ENCODE results near the gene ABCC9.

ABCC9 gene

DNA sequence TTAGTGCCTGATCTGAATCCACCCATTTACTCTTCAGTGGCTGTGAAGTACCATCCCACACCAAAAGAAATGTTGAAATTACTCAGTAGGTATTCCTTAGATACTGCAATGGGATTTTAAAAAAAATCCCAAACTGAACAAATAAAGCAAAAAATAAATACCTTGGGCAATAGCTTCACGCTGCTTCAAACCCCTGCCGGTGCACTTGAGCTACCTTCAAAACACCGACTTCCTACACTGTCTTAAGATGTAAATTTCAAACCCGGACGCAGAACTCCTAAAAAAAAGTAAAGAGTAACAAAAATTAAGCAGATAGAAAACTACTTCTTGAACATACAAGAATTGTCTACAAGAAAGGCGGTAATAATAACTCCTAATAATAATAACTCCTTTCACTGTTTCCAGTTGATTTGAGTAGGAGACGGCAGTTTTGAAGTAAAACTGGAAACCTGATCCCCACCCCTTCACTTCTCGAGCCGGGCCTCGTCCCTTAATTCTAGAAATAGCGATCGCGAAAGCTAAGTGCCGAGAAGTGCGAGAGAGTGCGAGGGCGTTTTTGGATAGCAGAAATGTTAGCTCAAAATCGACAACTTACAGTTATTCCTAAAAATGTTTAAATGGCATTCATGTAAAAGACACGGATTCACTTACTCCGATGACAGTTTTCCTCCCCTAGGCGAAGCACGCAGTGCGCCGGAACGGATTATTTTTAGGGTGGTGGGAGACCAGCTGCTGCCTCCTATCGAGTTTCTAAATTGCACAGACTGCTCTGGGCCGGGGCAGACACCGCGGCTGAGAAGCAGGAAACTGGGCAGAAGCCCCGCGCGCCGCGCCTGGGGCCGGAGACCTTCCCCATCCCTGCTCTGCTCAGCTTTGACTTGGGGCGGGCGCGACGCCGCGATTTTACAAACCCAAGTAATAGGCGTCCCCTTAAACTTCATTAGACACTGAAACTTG is at the start of gene ABCC9:
TSS of gene ABCC9 (minus strand) at position 878 of the 957 bp plus-strand sequence. CDS start 4,752 bp downstream, outside the sequence.
- DNase-seq (ENCODE audit: low read depth): no peak

DNA sequence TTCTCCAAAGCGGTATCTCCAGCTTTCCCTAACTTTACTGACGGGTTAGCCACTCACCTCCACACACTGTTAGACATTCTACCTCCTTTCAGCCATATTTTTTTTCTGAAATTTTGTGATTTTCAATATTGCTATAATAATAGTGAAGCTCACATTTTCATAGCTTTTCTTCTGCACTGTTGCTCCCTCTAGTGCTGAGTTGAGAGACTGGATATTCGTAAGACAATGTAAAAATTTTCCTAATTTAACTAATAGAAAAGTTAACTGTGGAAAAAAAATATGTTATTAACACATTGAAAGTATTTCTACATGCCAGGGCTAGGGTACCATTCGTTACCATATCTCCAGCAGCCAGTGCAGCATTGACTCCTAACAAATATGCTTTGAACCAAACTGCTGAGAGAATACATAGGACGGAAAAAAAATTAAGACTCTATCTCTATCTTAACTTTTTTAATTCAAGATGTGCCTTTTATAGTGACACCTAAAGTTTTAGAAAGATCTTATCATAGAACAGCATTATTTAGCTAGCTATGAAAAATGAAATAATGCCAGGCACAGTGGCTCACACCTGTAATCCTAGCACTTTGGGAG is 48.7 kb upstream of the ABCC9 start:
- DNase-seq (ENCODE audit: low read depth): peak; percentile 28

DNA sequence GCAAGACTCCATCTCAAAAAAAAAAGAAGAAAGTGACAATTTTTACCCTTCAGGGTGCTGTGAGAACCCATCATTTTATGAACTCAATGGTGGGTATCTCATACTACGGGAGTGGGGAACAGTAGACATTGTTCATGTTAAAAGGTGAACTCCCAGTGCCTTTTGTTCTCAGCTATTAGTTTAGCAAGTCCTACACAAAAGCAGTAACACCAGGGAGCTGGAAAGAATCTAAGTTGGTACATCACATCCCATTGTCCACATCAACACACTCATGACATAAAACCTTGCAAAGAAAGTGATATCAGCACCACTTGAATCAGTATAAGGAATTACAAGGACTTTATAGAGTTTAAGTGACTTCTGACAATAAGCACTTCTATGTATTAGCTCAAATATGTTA is 47.4 kb upstream of the ABCC9 start:
- DNase-seq (ENCODE audit: low read depth): no peak

DNA sequence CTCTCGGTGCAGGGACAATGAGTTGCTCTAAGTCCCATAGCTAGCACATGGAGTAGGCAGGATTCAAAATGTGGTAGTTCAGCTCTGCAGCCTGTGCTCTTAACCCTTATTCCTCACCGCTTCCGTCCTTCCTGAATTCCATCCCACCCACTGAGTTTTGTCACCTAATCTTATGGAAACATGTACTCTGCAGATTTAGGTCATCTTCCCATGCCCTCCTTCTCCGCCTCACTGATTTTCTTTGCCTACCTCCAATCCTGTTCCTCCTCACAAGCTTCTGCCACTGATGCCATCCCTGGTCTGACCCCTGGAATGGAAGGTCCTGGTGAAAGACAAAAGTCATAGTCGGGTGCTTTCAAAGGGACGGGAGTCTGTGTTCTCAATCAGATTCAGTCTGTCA is 46.5 kb upstream of the ABCC9 start:
- no peak for DNase-seq (ENCODE audit: low read depth)

DNA sequence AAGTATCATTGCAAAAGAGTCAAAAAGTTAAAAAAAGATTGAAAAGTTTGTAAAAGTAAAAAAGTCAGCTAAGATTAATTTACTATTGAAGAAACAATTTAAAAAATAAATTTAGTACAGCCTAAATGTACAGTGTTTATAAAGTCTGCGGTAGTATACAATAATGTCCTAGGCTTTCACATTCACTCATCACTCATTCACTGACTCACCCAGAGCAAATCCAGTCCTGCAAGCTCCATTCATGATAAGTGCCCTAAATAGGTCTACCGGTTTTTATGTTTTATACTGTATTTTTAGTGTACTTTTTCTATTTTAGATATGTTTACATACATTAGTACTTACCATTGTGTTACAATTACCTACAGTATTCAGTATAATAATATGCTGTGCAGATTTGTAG is 43.9 kb upstream of the ABCC9 start:
- DNase-seq (ENCODE audit: low read depth): peak; percentile 3

DNA sequence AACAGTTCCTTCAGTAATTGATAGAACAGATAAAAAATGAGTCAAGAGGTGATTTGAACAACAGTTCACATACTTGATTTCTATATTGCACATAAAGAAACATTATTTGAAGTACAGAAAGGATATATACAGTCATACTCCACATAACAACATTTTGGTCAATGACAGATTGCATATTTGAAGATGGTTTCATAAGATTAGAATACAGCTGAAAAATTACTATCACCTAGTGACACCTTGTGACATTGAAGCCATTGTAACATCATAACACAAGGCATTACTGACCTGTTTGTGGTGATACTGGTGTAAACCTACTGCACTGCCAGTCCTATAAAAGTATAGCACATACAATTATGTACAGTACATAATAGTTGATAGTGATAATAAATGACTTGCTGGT is 43.1 kb upstream of the ABCC9 start:
- DNase-seq (ENCODE audit: low read depth): no peak

DNA sequence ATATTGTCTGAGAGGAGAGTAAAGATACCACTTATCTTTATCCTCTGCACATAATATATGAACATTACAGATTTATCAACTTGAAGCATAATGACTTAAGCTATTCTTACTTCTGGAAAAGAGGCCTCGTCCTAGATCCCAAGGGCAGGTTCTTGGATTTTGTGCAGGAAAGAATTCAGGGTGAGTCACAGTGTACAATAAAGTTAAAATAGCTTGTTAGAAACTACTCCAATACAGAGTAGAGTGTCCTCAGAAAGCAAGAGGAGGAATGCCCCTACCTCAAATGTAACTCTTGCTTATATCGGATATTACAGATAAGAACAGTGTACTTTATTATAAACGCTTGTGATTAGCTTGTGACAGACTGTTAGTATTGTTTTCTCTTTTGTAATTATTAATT is 41.9 kb upstream of the ABCC9 start:
- no peak for DNase-seq (ENCODE audit: low read depth)

DNA sequence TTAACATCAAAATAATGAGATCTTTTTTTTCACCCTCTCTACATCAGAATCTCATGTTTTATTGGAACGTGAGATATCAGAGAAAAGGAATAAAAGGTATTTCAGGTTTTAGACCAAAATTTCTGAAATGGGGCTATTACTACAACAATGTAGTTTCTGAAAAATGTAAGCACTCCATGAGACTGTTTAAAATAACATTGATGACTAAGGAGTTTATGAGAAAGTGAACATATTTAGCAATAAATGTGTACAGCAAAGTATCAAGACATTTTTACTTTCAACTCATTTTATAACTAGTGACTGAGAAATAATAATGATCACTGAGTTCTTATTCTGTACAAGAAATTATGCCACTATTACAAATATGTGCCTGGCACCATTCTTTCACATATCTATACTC is 39.3 kb upstream of the ABCC9 start:
- DNase-seq (ENCODE audit: low read depth): no peak

DNA sequence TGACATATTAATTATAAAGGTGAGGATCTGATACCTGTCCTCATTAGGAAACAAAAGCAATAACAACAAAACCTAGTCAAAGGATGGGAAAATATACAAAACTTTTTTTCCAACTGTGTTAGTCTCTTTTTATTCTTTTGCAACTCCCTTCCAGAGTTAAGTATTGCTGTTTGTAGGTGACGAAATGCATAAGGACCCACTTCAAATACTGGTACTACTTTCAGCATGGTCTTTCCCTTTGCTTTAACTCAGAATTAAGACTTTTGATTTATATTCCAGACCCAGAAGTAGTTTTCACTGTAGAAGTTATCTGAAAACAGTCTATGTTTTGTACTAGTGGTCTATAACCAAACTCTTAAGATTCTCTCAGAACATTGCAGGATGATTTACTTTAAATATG is 34.1 kb upstream of the ABCC9 start:
- no peak for DNase-seq (ENCODE audit: low read depth)

DNA sequence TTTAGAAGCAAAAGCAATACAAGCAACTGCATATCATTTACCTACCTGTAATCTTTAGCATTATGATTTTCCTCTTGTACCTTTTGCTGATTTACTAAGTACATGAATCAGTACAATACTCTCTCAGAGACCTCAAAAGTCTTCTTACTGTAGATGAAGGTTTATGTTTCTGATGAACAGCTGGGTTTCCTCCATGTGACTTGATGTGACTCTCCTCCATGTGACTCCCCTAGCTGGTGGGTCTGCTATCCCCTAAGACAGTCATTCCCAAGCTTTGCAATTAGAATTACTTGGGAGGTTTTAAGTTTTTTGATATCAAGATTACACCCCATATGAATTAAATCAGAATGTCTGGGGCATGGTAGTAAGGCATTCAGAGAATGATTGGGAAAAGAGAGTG is 32.0 kb upstream of the ABCC9 start:
- no peak for DNase-seq (ENCODE audit: low read depth)

DNA sequence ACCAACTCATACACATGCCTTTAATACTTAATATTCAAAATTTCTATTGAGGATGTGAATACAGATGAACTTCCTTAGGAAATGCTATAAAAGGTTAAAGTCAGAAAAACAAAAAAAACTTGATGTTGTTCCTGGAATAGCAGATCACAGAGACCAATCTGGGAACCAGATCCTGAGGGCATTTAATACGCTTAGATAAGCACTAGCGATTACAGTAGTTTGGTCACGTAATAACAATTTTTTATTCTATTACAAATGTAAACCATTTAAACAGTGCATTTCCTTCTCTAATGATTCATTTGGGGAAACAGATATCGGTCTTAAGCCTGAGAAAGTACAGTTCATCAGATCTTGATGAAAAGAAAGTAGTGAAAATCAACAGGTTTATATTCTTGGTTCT is 30.8 kb upstream of the ABCC9 start:
- no peak for DNase-seq (ENCODE audit: low read depth)

DNA sequence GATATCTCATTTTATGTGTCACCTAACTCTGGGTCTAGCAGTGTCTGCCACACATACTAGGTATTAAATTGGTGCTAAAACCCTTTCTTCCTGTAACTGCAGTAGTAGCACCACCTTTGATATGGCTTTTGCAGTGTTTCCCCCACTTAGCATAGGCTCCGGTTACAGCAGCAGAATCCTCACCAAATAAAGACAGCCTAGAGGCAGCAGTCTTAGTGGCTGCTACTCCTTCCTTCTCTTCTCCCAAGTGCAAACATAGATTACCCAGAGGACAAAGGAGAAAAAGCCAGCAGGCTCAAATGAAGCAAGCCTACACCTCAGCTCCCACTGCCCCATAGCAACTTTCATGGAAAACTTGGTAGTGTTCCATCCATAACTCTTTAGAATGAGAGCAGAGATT is 30.1 kb upstream of the ABCC9 start:
- DNase-seq (ENCODE audit: low read depth): no peak

DNA sequence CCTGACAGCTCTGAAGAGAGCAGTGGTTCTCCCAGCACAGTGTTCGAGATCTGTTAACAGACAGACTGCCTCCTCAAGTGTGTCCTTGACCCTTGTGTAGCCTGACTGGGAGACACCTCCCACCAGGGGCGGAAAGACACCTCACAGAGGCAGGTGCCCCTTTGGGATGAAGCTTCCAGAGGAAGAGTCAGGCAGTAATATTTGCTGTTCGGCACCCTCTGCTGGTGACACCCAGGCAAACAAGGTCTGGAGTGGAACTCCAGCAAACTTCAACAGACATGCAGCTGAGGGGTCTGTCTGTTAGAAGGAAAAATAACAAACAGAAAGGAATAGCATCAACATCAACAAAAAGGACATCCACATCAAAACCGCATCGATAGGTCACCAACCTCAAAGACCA is 21.6 kb upstream of the ABCC9 start:
- DNase-seq (ENCODE audit: low read depth): no peak

DNA sequence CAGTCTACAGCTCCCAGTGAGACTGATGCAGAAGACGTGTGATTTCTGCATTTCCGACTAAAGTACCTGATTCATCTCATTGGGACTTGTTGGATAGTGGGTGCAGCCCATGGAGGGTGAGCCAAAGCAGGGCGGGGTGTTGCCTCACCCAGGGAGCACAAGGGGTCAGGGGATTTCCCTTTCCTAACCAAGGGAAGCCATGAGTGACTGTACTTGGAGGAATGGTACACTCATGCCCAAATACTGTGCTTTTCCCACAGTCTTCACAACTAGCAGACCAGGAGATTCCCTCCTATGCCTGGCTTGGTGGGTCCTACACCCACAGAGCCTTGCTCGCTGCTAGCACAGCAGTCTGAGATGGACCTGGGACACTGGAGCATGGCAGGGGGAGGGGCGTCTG is 21.0 kb upstream of the ABCC9 start:
- DNase-seq (ENCODE audit: low read depth): no peak

DNA sequence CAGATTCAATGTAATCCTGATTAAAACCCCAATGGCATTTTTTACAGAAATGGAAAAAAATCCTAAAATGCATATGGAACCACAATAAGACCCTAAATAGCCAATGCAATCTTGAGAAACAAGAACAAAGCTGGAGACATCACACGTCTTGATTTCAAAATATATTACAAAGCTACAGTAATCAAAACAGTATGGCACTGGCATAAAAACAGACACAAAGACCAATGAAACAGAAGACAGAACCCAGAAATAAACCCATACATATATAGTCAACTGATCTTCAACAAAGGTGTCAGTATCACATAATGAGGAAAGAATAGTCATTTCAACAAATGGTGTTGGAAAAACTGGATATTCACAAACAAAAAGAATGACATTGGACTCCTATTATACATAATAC is 9.4 kb upstream of the ABCC9 start:
- DNase-seq (ENCODE audit: low read depth): no peak

DNA sequence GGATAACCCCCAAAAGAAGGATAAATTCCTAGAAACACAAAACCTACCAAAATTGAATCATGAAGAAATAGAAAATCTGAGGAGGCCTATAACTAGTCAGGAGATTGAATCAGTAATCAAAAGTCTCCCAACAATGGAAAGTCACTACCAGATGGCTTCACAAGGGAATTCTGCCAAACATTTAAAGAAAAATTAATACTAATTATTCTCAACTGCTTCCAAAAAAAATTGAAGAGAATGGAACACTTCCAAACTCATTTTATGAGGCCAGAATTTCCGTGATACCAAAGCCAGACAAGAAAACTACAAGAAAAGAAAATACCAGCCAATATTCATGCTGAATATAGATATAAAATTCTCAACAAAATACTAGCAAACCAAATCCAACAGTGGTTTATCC is 7.8 kb upstream of the ABCC9 start:
- no peak for DNase-seq (ENCODE audit: low read depth)

DNA sequence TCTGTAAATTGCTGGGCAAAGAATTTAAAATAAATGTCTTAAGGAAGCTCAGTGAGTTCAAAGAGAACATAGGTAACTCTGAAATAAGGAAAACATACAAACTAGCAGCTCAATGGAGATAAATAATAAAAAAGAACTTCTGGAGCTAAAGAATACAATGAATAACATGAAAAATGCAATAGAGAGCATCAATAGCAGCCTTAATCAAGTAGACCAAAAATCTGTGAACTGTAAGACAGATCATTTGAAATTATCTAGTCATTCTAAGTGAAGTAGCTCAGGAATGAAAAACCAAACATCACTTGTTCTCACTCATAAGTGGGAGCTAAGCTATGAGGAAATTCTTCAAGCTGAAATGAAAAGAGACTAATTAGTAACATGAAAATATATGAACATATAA is 5.8 kb upstream of the ABCC9 start:
- DNase-seq (ENCODE audit: low read depth): no peak

DNA sequence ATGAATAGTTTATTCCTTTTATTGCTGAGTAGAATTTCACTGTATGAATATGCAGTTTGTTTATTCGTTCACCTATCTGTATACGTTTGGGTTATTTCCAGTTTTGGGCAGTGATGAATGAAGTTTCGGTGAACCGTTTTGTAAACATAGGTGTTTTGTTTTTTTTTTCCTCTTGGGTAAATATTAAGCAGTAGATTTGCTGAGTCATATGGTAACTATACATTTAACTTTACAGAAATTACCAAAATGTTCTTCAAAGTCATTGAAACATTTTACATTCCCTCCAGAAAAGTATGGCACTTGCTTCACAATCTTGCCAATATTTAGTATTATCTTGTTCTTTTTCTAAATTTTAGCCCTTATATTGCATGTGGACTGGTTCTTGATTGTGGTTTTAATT is 3.8 kb upstream of the ABCC9 start:
- DNase-seq (ENCODE audit: low read depth): no peak

DNA sequence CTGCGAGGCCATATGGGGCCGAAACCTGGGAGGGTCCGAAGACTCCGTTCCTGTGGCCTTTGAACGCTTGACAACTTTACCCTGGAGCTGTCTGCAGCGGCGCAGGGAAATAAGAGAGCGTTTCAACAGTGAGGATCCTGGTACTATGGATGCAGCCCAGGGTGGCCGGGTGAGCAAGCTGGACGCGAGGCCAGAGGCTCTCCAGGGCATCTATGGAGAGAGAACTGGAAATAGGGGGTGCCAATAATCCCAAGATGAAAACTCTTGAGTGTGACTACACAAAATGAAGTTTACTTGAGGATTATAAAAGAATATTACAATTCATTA is 1.1 kb upstream of the ABCC9 start:
- DNase-seq (ENCODE audit: low read depth): no peak

DNA sequence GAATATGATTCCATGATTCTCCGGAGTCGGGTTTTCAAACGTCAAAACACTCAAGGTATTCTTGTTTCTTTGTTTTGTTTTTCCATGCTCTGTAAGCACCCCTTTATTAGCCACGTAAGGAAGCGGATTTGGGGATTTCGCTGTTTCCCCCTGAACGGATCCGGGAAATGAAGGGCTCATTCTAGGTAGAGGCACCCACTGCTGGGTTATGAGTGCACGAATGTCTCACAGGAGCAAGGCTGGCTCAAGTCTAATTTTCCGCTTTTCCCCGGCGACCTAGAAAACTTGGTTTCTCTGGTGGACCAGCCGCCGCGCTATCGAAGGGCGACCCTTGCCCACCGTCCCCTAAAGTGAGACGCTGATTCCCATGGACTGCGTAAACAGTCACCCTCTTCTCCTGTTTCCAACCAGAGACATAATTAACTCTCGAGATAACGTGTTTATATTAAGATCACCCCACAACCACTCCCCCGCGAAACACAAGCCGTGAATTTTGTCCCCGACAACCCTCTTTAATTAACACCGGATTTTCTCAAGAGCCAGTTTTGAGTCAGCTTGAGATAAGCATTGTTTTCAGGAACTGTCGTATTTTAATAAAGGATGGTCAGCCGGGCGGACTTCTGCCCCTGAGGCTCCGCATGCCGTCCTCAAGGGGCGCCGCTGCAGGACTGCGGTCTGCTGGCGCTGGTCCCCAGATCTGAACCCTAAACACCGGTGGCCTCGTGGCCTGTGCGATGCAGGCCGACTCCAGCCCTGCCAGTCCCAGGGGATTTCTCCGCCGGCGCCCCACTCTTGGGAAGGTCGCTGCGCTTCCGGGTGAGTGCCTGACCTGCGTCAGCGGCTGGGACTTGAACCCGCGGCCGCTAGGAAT is 515 bp upstream of the ABCC9 start:
- DNase-seq (ENCODE audit: low read depth): peak; percentile 7

DNA sequence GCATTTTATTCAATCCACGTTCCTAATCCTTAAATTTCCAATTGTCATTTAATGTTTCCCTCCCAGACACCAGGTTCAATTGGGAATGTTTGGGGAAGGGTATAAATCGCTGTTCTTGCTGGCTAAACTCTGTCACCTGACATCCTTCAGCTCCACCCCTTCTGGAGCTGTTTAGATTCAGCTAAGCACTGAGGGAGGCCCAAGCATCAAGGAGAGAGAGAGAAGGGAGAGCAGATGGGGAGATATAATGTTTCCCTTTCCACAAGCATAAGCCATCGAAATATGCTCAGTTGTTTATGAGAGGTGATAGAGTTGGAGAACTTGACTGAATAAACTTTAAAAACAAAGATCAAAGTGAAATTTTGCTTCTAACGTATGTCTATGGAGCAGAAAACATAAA is 1.8 kb downstream of the ABCC9 start:
- no peak for DNase-seq (ENCODE audit: low read depth)

DNA sequence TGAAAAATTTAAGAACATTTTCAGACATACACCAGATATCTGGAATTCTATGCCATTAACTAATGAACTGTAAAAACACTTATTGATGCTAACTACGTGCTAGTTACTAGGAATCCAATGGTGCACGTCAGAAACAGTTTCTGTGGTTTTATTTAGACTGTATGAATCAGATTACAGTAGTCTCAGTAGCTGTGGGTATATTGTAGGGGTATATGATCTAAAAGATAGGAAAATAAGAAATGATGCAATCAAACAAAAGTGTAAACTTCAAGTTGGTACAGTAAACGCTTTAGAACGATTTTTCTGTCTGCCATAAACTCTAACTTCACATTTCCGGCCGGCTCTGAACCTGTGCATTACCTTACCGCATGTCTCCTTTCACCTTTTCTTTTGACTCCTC is 2.3 kb downstream of the ABCC9 start:
- DNase-seq (ENCODE audit: low read depth): no peak

DNA sequence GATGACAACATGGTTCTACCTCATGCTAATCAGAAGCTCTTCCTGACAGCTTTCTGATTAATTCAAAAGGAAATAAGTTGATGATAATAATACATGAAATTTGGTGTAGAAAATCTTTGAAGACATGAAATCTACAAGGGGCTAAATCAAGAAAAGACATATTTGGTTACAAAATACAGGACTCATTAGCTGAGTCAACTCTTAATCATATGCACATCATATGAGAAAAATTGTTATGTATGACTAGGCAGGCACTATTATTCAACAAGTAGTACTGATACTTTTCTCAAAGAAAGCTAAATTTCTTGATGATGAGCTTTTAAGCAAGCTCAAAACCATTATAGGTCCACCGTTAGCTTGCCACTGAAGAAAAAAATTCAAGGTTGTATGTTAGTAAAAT is 7.1 kb downstream of the ABCC9 start:
- no peak for DNase-seq (ENCODE audit: low read depth)
